ENCODE data around the gene RUNX3. TPM values are rescaled to one million over a fixed set of nuclear protein-coding genes. Genes with fewer than 3 reads are reported as not detected.
A peak's percentile ranks its signal among the peaks of the same experiment; 100 is the strongest.

Gene RUNX3
- total and polyA plus RNA-seq, 2 donors from 2014 or later: 0.47 to 7.9 TPM

DNA sequence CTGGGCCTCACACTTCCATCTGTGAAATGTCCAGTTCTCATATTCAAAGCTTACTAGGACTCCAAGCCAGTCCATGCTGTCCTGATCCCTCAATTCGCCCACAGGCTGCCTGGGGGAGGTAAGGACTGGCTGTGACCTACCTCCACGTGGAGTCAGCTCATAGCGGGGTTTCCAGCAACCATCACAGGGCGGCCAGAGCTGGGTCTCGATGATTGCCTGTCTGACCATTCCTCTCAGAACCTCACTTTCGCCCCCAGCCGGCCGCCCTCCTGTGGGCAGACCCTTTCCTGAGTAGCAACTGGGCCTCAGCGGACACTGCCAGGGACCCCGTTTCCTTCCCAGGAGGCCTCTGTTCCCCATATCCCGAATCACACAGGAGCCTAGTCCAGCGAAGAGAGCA, 3.4 kb upstream of the RUNX3 start:
- DNase-seq: no peak
- Histone ChIP-seq H3K27ac (ENCODE audit: low read depth in 2 of 2, low read length in 2 of 2) (no peak overlapping the region), H3K27me3 (ENCODE audit: control insufficient read depth, insufficient read depth, low read length) (peaks cover 46% of the 10 kb centered on the region), H3K9ac (ENCODE audit: low read length in 3 of 3) (no peak overlapping the region), H3K9me3 (ENCODE audit: control insufficient read depth in 2 of 3, insufficient read depth in 1 of 3, low read length in 3 of 3) (no peaks in the 10 kb centered on the region), H3K4me1 (ENCODE audit: control insufficient read depth in 2 of 3, insufficient read depth in 2 of 3, low read depth in 1 of 3, low read length in 3 of 3) (peaks cover 0 to 6% (median 0%) of the 10 kb centered on the region in 3 donors), H3K36me3 (ENCODE audit: control insufficient read depth in 2 of 3, insufficient read depth in 3 of 3, low read length in 3 of 3) (no peaks in the 10 kb centered on the region), H3K4me3 (ENCODE audit: low read length in 3 of 3) (no peak overlapping the region)
- intact Hi-C loops (cut with DNase I): no loop called here
- TF ChIP-seq CTCF (IDR thresholded peaks at IDR 0.05; ENCODE audit: borderline replicate concordance, extremely low read depth, insufficient read depth): no peak
- FAIRE-seq: no peak

GRCh38 chr1:24932725-24933294, 2.7 kb upstream of the RUNX3 start:
- FAIRE-seq (no peak), DNase-seq (no peak)
- Histone ChIP-seq H3K27ac (ENCODE audit: low read depth in 2 of 2, low read length in 2 of 2) (no peak overlapping the region), H3K9ac (ENCODE audit: low read length in 3 of 3) (no peak overlapping the region), H3K4me1 (ENCODE audit: control insufficient read depth in 2 of 3, insufficient read depth in 2 of 3, low read depth in 1 of 3, low read length in 3 of 3) (peaks cover 0 to 6% (median 0%) of the 10 kb centered on the region in 3 donors), H3K4me3 (ENCODE audit: low read length in 3 of 3) (no peak overlapping the region), H3K36me3 (ENCODE audit: control insufficient read depth in 2 of 3, insufficient read depth in 3 of 3, low read length in 3 of 3) (no peaks in the 10 kb centered on the region), H3K9me3 (ENCODE audit: control insufficient read depth in 2 of 3, insufficient read depth in 1 of 3, low read length in 3 of 3) (no peaks in the 10 kb centered on the region), H3K27me3 (ENCODE audit: control insufficient read depth, insufficient read depth, low read length) (peaks cover 50% of the 10 kb centered on the region)
- no peak for TF ChIP-seq CTCF (IDR thresholded peaks at IDR 0.05; ENCODE audit: borderline replicate concordance, extremely low read depth, insufficient read depth)
- intact Hi-C loops (cut with DNase I): no loop called here

- TF ChIP-seq CTCF (IDR thresholded peaks at IDR 0.05; ENCODE audit: borderline replicate concordance, extremely low read depth, insufficient read depth): peak; percentile 65
- FAIRE-seq (no peak), DNase-seq (peak in 4 of 5 donors; percentile 66 to 73 (median 71))
- peaks cover 54% of the 10 kb centered on the region for H3K27me3 ChIP-seq (ENCODE audit: control insufficient read depth, insufficient read depth, low read length)
- H3K9ac ChIP-seq (ENCODE audit: low read length in 3 of 3): no peak overlapping the region
- intact Hi-C loops (cut with DNase I): no loop called here
- H3K27ac ChIP-seq (ENCODE audit: low read depth in 2 of 2, low read length in 2 of 2): no peak overlapping the region
- H3K36me3 ChIP-seq (ENCODE audit: control insufficient read depth in 2 of 3, insufficient read depth in 3 of 3, low read length in 3 of 3): no peaks in the 10 kb centered on the region
- no peaks in the 10 kb centered on the region for H3K9me3 ChIP-seq (ENCODE audit: control insufficient read depth in 2 of 3, insufficient read depth in 1 of 3, low read length in 3 of 3)
- peaks cover 0 to 6% (median 0%) of the 10 kb centered on the region in 3 donors for H3K4me1 ChIP-seq (ENCODE audit: control insufficient read depth in 2 of 3, insufficient read depth in 2 of 3, low read depth in 1 of 3, low read length in 3 of 3)
- peak overlapping the region in 1 of 3 donors; percentile 41 for H3K4me3 ChIP-seq (ENCODE audit: low read length in 3 of 3)
These were observed 2.2 kb upstream of the RUNX3 start for GRCh38 chr1:24932284-24932683.
